IMR-90 (cell line): Measurements from ENCODE around the gene SERPINA5. TPM values are rescaled to one million over a fixed set of nuclear protein-coding genes. Genes with fewer than 3 reads are reported as not detected.

Experiments
- ATAC-seq: fragments of 200-7000 bp; cut with Tn5 transposase; 2 replicates; pipeline ENCODE4 v1.9.1; 2020; ENCODE audit warnings: low read depth, mild to moderate bottlenecking, moderate library complexity
- BruUV-seq: library from RNA; stranded (reverse); fragments of 400-500 nt; replicated peaks from 2 replicates; lab custom pipeline; 2021; lab: Mats Ljungman, UMichigan
- CTCF ChIA-PET: fragments of 300-600 bp; formaldehyde crosslinking; extraction: SDS; loops from one replicate; lab custom pipeline; 2021; ENCODE audit warnings: antibody characterized with exemption; lab: Yijun Ruan, JAX
- POLR2A ChIA-PET: fragments of 300-600 bp; sonication (Branson Sonifier 250); formaldehyde crosslinking; loops from one replicate; lab custom pipeline; 2022; ENCODE audit warnings: antibody characterized with exemption; ENCODE audit not compliant: unreplicated experiment; lab: Charles Lee
- DNase-seq: peaks from one replicate; pipeline ENCODE4 v3.0.0; 2013
- H2AFZ ChIP-seq: replicated peaks from 2 replicates; pipeline ENCODE3; 2013; ENCODE audit warnings: low read length, mild to moderate bottlenecking; ENCODE audit not compliant: poor library complexity
- H2AK5ac ChIP-seq: 2 replicates; pipeline ENCODE4 v1.6.1; 2013; ENCODE audit warnings: low read depth, low read length, inconsistent platforms
- H2AK9ac ChIP-seq: replicated peaks from 2 replicates; pipeline ENCODE3; 2013; ENCODE audit warnings: mild to moderate bottlenecking, low read depth, low read length, moderate library complexity; ENCODE audit not compliant: poor library complexity
- H2BK120ac ChIP-seq: 2 replicates; pipeline ENCODE4 v1.6.1; 2013; ENCODE audit warnings: low read depth, low read length, inconsistent platforms
- H2BK15ac ChIP-seq: 3 replicates; pipeline ENCODE4 v1.6.1; 2013; ENCODE audit warnings: low read depth, low read length, inconsistent platforms
- H2BK20ac ChIP-seq: 2 replicates; pipeline ENCODE4 v1.6.1; 2013; ENCODE audit warnings: low read depth, mild to moderate bottlenecking, inconsistent platforms, low read length, moderate library complexity
- H2BK5ac ChIP-seq: 2 replicates; pipeline ENCODE4 v1.6.1; 2013; ENCODE audit warnings: mild to moderate bottlenecking, low read depth, low read length, inconsistent platforms; ENCODE audit not compliant: poor library complexity, severe bottlenecking
- H3K14ac ChIP-seq: replicated peaks from 2 replicates; pipeline ENCODE4 v1.6.1; 2013; ENCODE audit warnings: low read depth, low read length, inconsistent platforms
- H3K18ac ChIP-seq: 2 replicates; pipeline ENCODE4 v1.6.1; 2013; ENCODE audit warnings: low read depth, low read length, control low read depth
- H3K23ac ChIP-seq: 2 replicates; pipeline ENCODE4 v1.6.1; 2013; ENCODE audit warnings: low read depth, low read length, inconsistent platforms
- H3K27ac ChIP-seq: 2 replicates; pipeline ENCODE4 v1.5.1; 2013; ENCODE audit warnings: mild to moderate bottlenecking, control low read depth, low read length; ENCODE audit not compliant: insufficient read depth
- H3K27me3 ChIP-seq: 2 replicates; pipeline ENCODE4 v1.6.1; 2013; ENCODE audit warnings: low read length; ENCODE audit not compliant: control insufficient read depth, insufficient read depth
- H3K36me3 ChIP-seq: 2 replicates; pipeline ENCODE4 v1.6.1; 2013; ENCODE audit warnings: low read length, mixed read lengths; ENCODE audit not compliant: control insufficient read depth, insufficient read depth
- H3K4ac ChIP-seq: 2 replicates; pipeline ENCODE4 v1.6.1; 2013; ENCODE audit warnings: low read depth, low read length, inconsistent platforms
- H3K4me1 ChIP-seq: 2 replicates; pipeline ENCODE4 v1.6.1; 2013; ENCODE audit warnings: low read length, mixed read lengths; ENCODE audit not compliant: control insufficient read depth, insufficient read depth
- H3K4me2 ChIP-seq: 2 replicates; pipeline ENCODE4 v1.6.1; 2013; ENCODE audit warnings: low read depth, mild to moderate bottlenecking, control low read depth, low read length, moderate library complexity
- H3K4me3 ChIP-seq: 2 replicates; pipeline ENCODE4 v1.5.1; 2013; ENCODE audit warnings: low read depth, mild to moderate bottlenecking, control low read depth, low read length, moderate library complexity; ENCODE audit not compliant: insufficient read depth
- H3K56ac ChIP-seq: 2 replicates; pipeline ENCODE4 v1.6.1; 2013; ENCODE audit warnings: low read length, inconsistent platforms; ENCODE audit not compliant: insufficient read depth; ENCODE audit errors: extremely low read depth
- H3K79me1 ChIP-seq, 2 experiments: 2 replicates each; pipeline ENCODE4 v1.6.1; 2013; ENCODE audit warnings: low read length in 2 of 2, inconsistent platforms in 1 of 2, low read depth in 1 of 2
- H3K9ac ChIP-seq: 2 replicates; pipeline ENCODE4 v1.6.1; 2013; ENCODE audit warnings: low read depth, low read length, control low read depth
- H3K9me1 ChIP-seq: 2 replicates; pipeline ENCODE4 v1.6.1; 2013; ENCODE audit warnings: low read length, inconsistent platforms; ENCODE audit not compliant: insufficient read depth
- H3K9me3 ChIP-seq: 2 replicates; pipeline ENCODE4 v1.6.1; 2013; ENCODE audit warnings: low read length; ENCODE audit not compliant: control insufficient read depth, insufficient read depth
- H4K20me1 ChIP-seq: 2 replicates; pipeline ENCODE4 v1.6.1; 2013; ENCODE audit warnings: low read length, inconsistent platforms; ENCODE audit not compliant: insufficient read depth
- H4K5ac ChIP-seq: 2 replicates; pipeline ENCODE4 v1.6.1; 2013; ENCODE audit warnings: mild to moderate bottlenecking, low read depth, low read length, control low read depth
- H4K8ac ChIP-seq, 2 experiments: 2 replicates each; pipeline ENCODE4 v1.6.1; 2013; ENCODE audit warnings: low read depth in 2 of 2, low read length in 2 of 2, control low read depth in 1 of 2, inconsistent platforms in 1 of 2
- H4K91ac ChIP-seq: 2 replicates; pipeline ENCODE4 v1.6.1; 2013; ENCODE audit warnings: low read depth, low read length, inconsistent platforms; ENCODE audit not compliant: insufficient read depth
- FOS ChIP-seq: fragments of 150-350 bp; IDR thresholded peaks from 2 replicates; pipeline ENCODE4 v1.6.1; 2016; ENCODE audit warnings: low read depth, low read length
- POLR2A ChIP-seq: IDR thresholded peaks from 2 replicates; pipeline ENCODE4 v1.6.1; 2012; ENCODE audit warnings: mild to moderate bottlenecking, low read depth, low read length
- RFX5 ChIP-seq: IDR thresholded peaks from 2 replicates; pipeline ENCODE4 v1.8.0; 2012; ENCODE audit warnings: low read depth, mild to moderate bottlenecking, low read length, moderate library complexity
- SMC3 ChIP-seq: fragments of 150-350 bp; IDR thresholded peaks from 2 replicates; pipeline ENCODE4 v1.6.1; 2016; ENCODE audit warnings: low read depth, mild to moderate bottlenecking, antibody characterized with exemption, low read length, moderate library complexity
- WGBS, 2 experiments: methylation state at CpG; one replicate each; pipeline versions ENCODE4 v1.1.5 to v1.1.7; 2013; ENCODE audit warnings: missing lambda C conversion rate in 2 of 2; ENCODE audit not compliant: insufficient read length in 1 of 2; ENCODE audit errors: extremely low coverage in 2 of 2; 5-methylcytosine and 5-hydroxymethylcytosine counted together
- dilution Hi-C: fragments of 300-500 bp; cut with HindIII; formaldehyde crosslinking; loops from one replicate; pipeline ENCODE4 v1.14.3; 2018; ENCODE audit warnings: low sequenced_read_pairs; ENCODE audit not compliant: unreplicated experiment
- in situ Hi-C: fragments of 300-500 bp; cut with MboI; formaldehyde crosslinking; loops from 3 replicates; pipeline ENCODE4 v1.14.3; 2019; ENCODE audit warnings: low sequenced_read_pairs, inconsistent platforms, mixed read lengths
- intact Hi-C: fragments of 100-400 bp; cut with micrococcal nuclease; formaldehyde crosslinking; loops from 2 replicates; pipeline ENCODE4 v1.10.0; 2022
- polyA plus RNA-seq, 3 experiments: library from polyadenylated mRNA; depleted of rRNA; stranded (reverse); fragments of >200 nt; gene quantifications; 2 replicates each; pipeline ENCODE4 v1.2.3, GENCODE V29; 2012; ENCODE audit warnings: low replicate concordance in 1 of 3
- total RNA-seq: library from RNA; depleted of rRNA; stranded (reverse); fragments of >200 nt; gene quantifications from 2 replicates; pipeline ENCODE4 v1.2.3, GENCODE V29; 2012
- TF ChIP-seq, protein P1 (sequence below): fragments of 150-350 bp; IDR thresholded peaks from 2 replicates; pipeline ENCODE4 v1.6.1; 2017; ENCODE audit warnings: mild to moderate bottlenecking, antibody characterized with exemption, low read length, low read depth

Gene SERPINA5
- total and polyA plus RNA-seq, 2 of the 4 experiments (the other 2 are of a cell fraction): not detected

DNA sequence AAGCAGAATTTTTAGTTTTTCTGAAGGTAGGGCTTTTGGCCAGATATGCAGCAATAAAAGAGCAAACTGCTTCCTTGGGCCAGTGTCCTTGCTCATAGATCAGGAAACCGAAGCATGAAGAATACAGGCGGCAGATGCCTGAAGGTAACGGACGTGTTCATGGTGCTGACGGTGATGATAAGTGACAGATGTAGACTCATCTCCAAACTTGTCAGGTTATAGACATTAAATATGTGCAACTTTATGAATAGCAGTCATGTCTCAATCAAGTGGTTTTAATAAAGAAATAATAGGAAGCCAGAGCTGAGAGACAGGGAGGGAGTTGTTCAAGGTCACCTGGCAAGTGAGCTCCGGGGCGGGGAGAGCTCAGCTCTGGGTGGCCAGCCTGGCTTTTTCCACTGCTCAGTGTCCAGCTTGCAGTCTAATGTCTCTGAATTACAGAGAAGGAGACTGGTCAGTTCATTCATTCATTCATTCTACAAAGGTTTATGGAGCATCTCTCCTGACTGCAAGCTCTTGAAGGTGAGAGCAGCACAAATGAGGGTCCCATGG, 1.0 kb downstream of the SERPINA5 start:
- peaks cover 2% of the 10 kb centered on the region for H3K27me3 ChIP-seq
- no peak overlapping the region for H3K4ac ChIP-seq
- no peak overlapping the region for H2BK120ac ChIP-seq
- no peaks in the 10 kb centered on the region for H3K9me1 ChIP-seq
- no peak overlapping the region for H2BK20ac ChIP-seq
- H4K91ac ChIP-seq: no peak overlapping the region
- dilution Hi-C loops (no loop called here), intact Hi-C loops (no loop called here), in situ Hi-C loops (no loop called here)
- ChIA-PET POLR2A (no interaction called here), CTCF (no interaction called here)
- H2BK5ac ChIP-seq: no peak overlapping the region
- H2AFZ ChIP-seq: no peak overlapping the region
- H3K4me3 ChIP-seq: no peak overlapping the region
- no peak overlapping the region for H3K23ac ChIP-seq
- no peak overlapping the region for H3K18ac ChIP-seq
- no TSS peak for BruUV-seq
- H3K27ac ChIP-seq: no peak overlapping the region
- H3K4me2 ChIP-seq: no peak overlapping the region
- no peaks in the 10 kb centered on the region for H3K9me3 ChIP-seq
- no peak overlapping the region for H2AK9ac ChIP-seq
- H3K14ac ChIP-seq: no peak overlapping the region
- H3K4me1 ChIP-seq: no peaks in the 10 kb centered on the region
- H4K8ac ChIP-seq: no peak overlapping the region
- no peaks in the 10 kb centered on the region for H3K36me3 ChIP-seq
- DNase-seq: no peak
- 80% methylated on average over 2 of the region's 7 CpGs; no CpG with 5 or more reads in 1 of the 2 experiments for WGBS, 2 experiments
- no peaks in the 10 kb centered on the region for H3K79me1 ChIP-seq
- H2AK5ac ChIP-seq: no peak overlapping the region
- H4K5ac ChIP-seq: no peak overlapping the region
- TF ChIP-seq RFX5: no peak
- TF ChIP-seq FOS: no peak
- TF ChIP-seq SMC3: no peak
- no peak for TF ChIP-seq POLR2A
- TF ChIP-seq, protein P1, sequence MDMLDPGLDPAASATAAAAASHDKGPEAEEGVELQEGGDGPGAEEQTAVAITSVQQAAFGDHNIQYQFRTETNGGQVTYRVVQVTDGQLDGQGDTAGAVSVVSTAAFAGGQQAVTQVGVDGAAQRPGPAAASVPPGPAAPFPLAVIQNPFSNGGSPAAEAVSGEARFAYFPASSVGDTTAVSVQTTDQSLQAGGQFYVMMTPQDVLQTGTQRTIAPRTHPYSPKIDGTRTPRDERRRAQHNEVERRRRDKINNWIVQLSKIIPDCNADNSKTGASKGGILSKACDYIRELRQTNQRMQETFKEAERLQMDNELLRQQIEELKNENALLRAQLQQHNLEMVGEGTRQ: no peak
- H3K56ac ChIP-seq: no peak overlapping the region
- ATAC-seq: no peak
- no peak overlapping the region for H3K9ac ChIP-seq
- no peaks in the 10 kb centered on the region for H4K20me1 ChIP-seq
- no peak overlapping the region for H2BK15ac ChIP-seq
